GM18867 (cell line): ENCODE results near the gene TPPP.
"Not testable (repeated sequence)": the region's sequence is repeated elsewhere in the genome, so short reads cannot be mapped to it uniquely, and the experiment has no call there.

Source experiments
- ATAC-seq: cut with Tn5 transposase; IDR thresholded peaks from one replicate; pipeline ENCODE4 v1.9.1; 2021; ENCODE audit warnings: mild to moderate bottlenecking, moderate library complexity; ENCODE audit not compliant: unreplicated experiment

Gene TPPP

DNA sequence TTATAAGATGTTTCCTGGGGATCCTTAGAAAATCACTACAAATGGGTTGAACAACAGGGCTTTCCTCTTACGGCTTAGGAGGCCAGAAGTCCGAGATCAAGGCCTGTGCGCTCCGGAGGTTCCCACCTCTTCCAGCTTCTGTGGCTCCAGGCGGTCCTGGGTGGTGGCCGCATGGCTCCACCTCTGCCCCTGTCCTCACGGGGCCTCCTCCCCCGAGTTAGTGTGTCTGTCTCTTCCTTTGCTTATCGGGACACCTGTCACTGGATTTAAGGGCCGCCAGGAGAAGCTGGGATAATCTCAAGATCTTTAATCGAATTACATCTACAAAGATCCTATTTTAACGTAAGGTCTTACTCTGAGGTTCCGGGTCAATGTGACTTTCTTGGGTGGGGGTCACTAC is 2.3 kb upstream of the TPPP start:
- not testable (repeated sequence) for ATAC-seq

DNA sequence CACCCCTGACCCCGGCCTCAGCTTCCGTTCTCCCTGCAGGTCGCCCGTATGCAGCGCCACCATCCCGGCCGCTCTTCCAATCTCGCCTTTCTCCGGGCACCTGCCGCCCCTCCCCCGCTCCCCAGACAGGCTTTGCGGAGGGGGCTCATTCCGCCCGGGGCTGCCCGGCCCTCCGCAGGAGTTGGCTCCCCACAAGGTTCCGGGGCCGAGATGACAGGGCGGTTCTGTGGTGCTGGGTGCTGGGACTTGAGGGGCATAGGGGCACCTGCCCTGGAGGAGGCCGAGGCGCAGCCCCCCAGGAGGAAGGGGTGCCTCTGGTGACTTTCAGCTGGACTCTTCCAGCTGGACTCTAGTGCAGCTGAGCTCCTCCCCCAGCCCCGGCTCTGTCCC is 885 bp upstream of the TPPP start:
- ATAC-seq: not testable (repeated sequence)

DNA sequence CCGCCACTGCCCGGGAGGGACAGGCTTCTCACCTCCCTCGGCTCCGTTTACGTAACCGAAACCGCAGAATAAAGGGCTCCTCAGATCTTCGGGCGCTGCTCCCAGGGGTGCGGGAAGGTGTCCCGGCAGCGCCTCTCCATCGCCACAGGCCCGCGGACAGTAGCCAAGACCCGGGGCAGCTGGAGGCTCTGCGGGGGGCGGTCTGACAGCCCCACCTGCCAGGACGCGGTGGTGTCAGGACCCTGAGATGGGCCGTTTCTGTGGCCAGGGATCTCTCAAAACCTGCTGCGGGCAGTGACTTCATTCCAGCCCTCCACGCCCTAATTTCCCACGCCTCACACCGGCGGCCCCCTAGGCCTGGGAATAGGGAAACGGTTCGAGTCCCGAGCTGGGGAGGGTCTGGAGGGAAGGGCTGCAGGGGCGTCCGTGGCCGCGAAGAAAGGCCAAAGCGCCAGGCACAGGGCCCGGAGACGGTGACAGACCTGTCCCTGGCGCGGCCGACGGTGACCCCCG is 567 bp downstream of the TPPP start:
- ATAC-seq: peak; percentile 19

DNA sequence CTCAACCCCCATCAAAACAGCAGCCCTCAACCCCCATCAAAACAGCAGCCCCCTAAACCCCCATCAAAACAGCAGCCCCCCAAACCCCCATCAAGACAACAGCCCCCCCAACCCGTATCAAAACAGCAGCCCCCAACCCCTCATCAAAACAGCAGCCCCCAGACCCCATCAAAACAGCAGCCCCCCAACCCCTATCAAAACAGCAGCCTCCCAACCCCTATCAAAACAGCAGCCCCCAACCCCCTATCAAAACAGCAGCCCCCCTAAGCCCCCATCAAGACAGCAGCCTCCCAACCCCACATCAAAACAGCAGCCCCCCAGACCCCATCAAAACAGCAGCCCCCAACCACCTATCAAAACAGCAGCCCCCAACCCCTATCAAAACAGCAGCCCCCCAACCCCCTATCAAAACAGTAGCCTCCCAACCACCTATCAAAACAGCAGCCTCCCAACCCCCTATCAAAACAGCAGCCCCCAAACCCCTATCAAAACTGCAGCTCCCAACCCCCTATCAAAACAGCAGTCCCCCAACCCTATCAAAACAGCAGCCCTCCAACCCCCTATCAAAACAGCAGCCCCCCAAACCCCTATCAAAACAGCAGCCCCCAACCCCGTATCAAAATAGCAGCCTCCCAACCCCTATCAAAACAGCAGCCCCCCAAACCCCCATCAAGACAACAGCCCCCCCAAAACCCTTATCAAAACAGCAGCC is 1.2 kb downstream of the TPPP start:
- no peak for ATAC-seq

DNA sequence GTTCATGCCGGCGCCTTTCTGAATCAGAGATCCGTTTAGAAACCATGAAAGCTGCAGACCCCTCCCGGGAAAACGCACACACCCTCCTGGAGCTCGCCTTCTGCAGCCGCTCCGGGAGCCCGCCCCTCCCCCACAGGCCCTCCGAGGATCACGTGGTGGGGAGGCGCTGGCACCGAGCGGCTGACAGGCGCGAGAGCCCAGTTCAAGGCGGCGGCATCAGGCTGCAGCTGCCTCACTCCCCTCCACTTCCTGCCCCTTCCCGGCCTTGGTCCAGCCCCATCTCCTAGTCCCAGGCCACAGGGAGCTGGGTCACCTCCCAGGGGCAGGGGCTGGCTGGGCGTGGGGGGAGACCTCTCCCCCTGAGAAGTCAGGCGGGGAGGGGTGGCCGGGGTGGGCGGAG is 2.1 kb downstream of the TPPP start:
- not testable (repeated sequence) for ATAC-seq

DNA sequence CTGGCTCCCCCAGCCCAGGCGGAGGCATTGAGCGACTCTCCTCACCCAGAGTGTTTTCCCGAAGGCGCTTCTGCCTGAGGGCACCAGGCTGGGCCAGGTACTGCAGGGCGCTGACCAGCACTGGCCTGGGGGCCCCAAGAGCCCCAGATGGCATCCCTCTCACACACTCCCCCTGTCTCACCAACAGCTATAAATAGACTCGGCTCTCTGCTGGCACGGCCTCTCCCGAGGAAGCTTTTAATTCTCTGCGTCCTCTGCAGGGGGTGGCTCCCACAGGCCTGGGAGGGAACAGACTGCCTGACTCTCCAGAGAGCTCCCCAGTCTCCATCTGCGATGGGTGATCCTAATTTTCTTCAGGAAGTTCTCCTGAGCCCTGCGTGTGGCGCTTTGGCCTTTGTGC is 2.9 kb downstream of the TPPP start:
- not testable (repeated sequence) for ATAC-seq

DNA sequence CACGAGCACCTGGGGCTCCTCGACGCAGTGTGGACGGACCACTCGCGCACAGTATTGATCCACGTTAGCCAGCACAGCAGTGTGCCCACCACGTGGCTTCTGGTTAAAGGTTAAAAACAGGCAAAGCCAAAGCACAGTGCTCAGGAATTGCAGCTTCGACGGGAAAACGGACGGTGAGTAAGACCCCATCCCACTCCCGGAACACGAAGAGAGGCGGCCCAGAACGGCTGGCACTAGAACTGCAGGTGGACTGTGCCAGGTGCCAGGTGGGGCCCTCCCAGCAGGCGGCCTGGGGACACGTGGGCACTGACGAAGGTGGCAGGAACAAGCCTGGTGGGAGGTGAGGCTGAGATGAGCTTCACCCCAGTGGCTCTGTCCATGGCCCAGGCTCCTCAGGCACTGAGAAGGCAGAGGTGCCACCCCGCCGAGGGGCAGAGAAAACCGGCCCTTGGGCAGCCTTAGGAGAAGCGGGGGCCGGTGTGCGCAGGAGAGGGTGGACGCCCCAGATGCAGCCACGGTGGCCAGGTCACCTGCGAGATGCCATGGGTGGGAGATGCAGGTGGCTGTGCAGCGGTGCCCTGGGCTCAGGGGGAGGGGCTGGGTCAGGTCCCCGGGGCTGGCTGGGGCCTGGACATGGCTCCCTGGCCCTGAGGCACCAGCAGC is 4.7 kb downstream of the TPPP start:
- not testable (repeated sequence) for ATAC-seq

DNA sequence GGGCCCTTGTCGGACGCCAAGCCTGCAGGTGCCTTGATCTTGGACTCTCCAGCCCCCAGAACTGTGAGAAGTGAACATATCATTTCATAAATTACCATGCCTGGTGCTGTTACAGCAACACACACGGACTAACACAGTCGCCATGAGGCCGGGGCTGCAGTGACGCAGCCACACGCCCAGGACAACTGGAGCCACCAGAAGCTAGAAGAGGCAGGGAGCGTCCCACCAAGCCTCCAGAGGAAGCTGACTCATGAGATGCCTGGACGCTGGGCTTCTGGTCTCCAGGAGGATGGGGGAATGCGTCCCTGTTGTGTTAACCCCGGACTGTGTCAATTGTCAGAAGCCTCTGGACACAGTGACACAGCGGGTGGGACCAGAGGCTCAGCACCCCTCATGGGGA is 6.2 kb downstream of the TPPP start:
- ATAC-seq: not testable (repeated sequence)

DNA sequence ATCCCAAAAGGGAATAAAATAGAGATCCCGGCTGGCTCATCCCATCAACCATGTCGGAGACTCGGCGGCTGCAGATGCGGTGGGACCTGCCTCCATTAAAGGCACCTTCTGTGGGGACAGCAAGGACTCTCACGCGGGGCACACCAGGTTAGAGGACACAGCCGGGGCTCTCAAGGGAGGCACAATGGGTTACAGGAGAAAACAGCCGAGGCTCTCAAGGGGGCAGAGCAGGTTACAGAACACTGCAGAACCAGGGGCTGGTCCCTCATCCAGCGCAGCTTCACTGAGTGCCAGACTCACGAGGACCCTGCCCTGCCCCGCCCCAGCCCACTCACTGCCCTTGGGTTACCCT is 7.0 kb downstream of the TPPP start:
- not testable (repeated sequence) for ATAC-seq

DNA sequence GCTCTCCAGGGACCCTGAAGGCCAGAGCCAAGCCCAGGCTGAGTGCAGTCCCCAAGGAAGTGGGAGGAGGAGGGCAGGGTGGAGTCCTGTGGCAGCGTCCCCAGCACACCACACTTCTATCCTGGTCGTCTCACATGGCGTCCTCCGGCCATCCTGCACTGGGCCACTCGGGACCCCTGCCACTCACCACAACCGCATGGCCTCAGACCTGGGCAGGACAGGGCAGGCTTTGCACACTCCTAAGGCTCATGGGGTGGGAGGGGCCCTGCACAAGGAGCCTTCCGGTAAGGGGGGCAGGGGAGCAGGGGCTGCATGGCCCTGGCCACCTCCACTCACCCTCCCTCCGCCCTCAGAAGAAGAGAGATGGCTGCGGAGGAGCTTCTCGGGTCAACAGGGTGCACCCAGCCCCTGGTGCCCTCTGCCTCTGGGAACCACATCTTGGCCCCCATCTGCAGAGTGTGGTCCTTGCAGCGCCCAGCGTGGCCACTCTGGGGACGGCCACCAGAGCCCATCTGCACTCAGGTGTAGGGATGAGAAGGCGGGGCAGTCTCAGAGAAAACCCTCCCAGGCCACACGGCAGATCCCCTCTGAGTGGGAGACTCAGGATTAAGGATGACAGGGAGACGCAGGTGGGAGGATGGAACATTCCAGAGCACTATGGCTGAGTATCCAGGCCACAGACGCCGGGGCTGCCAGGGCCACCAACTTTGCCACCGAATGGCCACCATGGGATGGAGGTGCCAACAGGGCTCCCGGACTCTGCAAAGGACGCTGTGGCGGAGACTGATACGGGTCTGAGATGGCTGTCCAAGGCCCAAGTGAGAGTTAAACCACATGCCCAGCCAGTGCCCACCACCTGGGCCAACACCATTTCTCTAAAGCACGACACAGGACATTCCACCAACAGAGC is 7.6 kb downstream of the TPPP start:
- ATAC-seq: no peak

DNA sequence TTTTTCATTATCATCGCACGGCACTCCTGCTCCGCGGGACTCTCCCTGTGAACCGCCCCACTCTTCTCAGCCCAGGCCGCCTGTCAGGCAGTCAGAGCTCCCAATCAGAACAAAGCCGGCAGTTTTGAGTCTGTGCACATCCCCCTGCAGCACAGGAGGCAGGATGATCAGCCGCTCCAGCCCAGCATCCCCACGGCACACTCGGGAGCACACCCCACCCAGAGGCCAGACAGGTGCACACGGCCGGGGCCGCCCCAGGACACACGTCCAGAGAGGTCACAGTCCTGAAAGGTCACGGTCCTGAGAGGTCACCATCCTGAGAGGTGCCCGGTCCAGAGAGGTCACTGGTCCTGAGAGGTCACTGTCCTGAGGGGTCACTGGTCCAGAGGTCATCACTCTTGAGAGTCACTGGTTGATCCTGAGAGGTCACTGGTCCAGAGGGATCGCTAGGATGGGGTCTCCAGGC is 8.4 kb downstream of the TPPP start:
- no peak for ATAC-seq

DNA sequence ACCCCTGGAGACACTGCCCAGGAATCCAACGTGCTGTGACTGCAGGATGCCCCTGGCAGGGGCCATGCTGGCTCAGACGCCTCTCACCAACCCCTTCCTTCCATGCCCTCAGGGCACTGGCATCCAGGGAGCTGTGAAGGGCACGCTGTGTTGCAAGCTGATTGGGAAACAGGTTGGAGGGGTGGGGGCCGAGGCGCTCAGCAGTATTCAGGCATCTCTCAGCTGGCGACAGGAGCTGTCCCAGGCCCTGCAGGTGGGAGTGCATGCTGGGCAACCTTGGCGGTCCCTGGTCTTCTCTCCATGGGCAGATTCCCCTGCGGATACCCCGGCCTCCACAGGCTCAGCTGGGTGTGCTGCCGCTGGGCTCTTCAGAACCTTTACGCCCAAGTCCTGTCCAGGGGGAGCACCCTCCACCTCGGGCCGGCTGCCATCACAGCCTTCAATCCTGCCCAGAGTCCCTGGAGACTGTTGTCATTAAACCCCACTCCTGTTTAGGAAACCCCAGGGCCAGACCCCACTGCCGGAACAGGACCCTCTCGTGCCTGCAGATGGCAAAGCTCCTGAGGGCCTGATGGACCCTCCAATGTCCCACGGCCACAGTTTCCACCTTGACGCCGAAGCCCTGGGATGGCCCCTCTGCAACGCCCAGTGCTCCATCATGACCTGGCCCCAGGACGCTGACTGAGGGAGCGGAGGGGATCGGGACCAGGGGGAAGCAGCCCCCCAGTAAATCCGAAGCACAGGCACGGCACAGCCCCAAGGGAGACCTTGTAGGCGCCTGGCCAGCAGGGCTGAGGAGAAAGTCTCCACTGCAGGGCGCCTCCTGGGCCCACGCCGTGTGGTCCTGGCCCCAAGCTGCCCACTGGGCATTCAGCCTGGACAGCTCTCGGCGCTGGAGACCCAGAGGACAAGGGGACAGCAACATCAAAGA is 9.3 kb downstream of the TPPP start:
- ATAC-seq: no peak

DNA sequence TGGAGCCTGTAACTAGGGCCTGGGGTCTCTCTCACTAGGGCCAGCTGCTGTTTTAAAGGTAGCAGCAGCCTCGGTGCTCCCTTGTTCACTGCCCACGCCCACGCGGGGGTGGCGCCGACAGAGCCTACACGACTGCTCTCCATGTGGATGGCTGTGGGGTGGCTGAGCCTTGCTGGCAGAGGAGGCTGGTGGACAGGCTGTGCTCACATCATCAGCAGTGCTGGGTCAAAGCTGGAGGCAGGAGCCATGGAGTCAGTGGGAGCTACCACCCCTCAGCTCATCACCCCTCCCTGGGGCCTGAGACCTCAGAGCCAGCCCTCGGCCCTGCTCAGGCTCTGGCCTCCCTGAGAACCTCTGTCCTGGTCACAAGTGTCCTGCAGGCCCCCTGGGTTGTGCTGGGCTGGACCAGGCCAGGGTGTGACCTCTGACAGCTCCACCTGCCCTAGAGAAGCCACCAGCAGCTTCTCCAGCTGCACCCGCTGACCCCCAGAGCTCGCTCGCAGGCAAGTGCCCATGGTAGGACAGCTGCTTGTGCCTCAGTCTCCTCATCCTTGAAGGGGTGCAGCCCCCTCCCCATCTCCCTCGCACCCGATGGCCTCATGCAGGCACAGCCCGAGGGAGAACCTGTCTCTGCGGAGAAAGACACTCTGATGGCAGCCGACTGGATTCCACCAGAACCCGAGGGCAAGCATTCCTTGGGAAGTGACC is 10.3 kb downstream of the TPPP start:
- ATAC-seq: not testable (repeated sequence)

DNA sequence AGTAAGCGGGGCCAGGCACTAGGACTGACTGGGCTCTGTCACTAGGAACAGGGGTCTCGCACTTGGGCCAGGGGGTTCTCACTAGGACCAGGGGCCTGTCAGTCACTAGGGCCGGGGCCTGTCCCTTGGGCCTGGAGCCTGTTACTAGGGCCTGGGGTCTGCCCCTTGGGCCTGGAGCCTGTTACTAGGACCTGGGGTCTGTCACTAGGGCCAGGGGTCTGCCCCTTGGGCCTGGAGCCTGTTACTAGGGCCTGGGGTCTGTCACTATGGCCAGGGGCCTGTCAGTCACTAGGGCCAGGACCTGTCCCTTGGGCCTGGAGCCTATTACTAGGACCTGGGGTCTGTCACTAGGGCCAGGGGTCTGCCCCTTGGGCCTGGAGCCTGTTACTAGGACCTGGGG is 10.9 kb downstream of the TPPP start:
- ATAC-seq: not testable (repeated sequence)

DNA sequence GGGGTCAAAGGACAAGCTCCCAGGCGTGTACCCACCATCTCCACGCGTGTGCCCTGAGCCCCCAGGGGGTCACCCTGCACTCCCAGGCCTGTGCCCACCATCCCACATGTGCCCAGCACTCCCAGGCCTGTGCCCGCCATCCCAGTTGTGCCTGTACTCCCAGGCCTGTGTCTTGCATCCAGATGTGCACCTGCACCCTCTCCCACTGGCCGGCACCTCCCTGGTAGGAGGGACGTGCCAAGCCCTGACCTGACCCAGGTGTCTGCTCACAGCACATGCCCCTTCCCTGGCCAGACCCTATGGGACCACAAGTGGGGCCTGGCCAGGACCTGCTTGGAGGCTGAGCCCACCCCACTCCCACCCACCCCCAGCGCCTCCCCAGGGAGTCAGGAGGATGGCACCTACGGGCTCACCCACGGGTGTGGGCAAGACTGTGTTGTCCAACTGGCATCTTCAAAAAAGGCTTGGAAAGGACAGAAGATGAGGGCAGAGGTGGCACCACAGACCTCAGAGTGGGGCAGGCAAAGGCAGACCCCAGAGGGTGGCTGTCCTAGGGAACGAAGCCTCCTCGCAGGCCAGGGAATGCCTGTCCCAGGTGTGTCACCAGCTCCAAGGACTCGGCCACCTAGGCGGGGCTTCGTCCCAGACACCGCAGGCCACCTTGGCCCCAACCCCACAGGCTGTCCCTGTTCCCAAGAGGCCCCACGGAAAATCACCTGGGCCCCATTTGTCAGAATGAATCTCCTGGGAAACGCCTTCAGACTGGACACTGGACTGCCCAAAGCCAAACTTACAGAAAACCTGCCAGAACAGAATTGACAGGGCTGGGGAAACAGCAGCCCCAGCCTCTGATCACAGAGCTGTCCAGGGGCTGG is 11.6 kb downstream of the TPPP start:
- not testable (repeated sequence) for ATAC-seq

DNA sequence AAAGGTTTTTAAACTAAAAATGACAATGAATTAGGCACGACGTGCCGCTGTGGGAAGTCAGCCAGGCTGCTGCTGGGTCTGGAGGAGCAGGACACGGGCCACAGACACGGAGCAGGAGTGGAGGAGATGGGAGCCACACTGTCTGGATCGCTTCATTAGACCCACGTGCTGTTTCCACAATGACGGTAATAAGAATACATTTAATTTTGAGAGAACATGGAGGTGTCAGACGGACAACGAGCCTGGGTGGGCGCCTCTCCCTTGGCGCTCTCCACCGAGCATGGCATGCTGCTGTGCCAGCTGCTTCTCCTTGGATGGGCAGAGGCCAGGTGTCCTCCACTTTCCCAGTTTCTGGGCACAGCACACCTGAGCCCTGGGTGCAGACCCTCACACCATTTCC is 12.3 kb downstream of the TPPP start:
- ATAC-seq: not testable (repeated sequence)

DNA sequence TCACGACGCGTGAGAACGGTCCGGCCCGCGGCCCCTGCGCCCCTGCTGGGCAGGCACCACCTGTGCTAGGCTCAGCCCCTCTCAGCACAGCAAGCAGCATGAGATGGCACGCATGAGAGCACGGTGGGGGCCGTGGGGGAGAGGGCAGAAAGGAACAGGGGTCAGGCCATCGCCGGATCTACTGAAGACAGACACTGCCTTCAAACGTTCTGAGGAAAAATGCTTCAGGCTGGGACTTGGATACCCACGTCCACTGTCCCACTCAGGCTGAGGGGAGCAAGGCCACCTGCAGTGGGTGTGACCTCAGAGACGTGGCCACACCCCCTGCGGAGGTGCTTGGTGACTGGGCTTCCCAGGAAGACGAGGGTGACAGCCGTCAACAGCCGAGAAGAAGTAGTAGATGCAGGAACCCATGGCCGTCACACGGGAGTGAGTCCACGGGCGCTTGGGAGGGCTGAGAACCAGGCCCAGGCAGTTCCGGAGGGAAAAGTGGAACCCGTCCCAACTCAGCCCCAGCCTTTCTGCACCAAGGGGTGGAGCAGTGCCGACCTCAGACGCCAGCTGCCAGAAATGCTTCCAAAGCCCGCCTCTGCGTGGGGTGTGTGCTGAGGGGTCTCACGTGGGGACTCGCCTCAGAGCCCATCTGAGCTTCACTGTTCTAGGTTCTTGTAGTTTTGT is 12.9 kb downstream of the TPPP start:
- ATAC-seq: not testable (repeated sequence)
